H9 (cell line): ENCODE measurements around the gene PARD6G. TPM values are rescaled to one million over a fixed set of nuclear protein-coding genes. Genes with fewer than 3 reads are reported as not detected.
"Not testable (repeated sequence)": the region's sequence is repeated elsewhere in the genome, so short reads cannot be mapped to it uniquely, and the experiment has no call there.

Experiments used
- DNase-seq: peaks from one replicate; pipeline ENCODE4 v3.0.0-alpha.2; 2017
- H2AFZ ChIP-seq: one replicate; pipeline ENCODE4 v1.6.1; 2013; ENCODE audit warnings: mild to moderate bottlenecking, low read length, control low read depth, moderate library complexity
- H2AK5ac ChIP-seq: 2 replicates; pipeline ENCODE4 v1.6.1; 2013; ENCODE audit warnings: low read length, control low read depth, mixed read lengths; ENCODE audit not compliant: insufficient read length
- H2BK120ac ChIP-seq: one replicate; pipeline ENCODE4 v1.6.1; 2013; ENCODE audit warnings: low read depth, mild to moderate bottlenecking, low read length, control low read depth, inconsistent platforms; ENCODE audit not compliant: poor library complexity, severe bottlenecking
- H2BK12ac ChIP-seq: 2 replicates; pipeline ENCODE4 v1.6.1; 2013; ENCODE audit warnings: low read length, control low read depth, mixed read lengths, low read depth; ENCODE audit not compliant: insufficient read length
- H2BK15ac ChIP-seq: 2 replicates; pipeline ENCODE4 v1.6.1; 2013; ENCODE audit warnings: low read depth, low read length, control low read depth
- H2BK20ac ChIP-seq: one replicate; pipeline ENCODE4 v1.6.1; 2013; ENCODE audit warnings: low read depth, mild to moderate bottlenecking, low read length, control low read depth, inconsistent platforms; ENCODE audit not compliant: poor library complexity, severe bottlenecking
- H2BK5ac ChIP-seq: 2 replicates; pipeline ENCODE4 v1.6.1; 2013; ENCODE audit warnings: low read length, control low read depth, mixed read lengths; ENCODE audit not compliant: insufficient read length
- H3K14ac ChIP-seq: 2 replicates; pipeline ENCODE4 v1.6.1; 2013; ENCODE audit warnings: low read length, control low read depth; ENCODE audit not compliant: insufficient read depth
- H3K18ac ChIP-seq: 2 replicates; pipeline ENCODE4 v1.6.1; 2013; ENCODE audit warnings: low read depth, mild to moderate bottlenecking, mixed read lengths, low read length, control low read depth; ENCODE audit not compliant: insufficient read length
- H3K23ac ChIP-seq: 2 replicates; pipeline ENCODE4 v1.6.1; 2013; ENCODE audit warnings: low read length, control low read depth, mixed read lengths, low read depth; ENCODE audit not compliant: insufficient read length
- H3K23me2 ChIP-seq: 2 replicates; pipeline ENCODE4 v1.6.1; 2013; ENCODE audit warnings: low read depth, mild to moderate bottlenecking, mixed read lengths, low read length, control low read depth; ENCODE audit not compliant: insufficient read length, poor library complexity, severe bottlenecking
- H3K27ac ChIP-seq: 2 replicates; pipeline ENCODE4 v1.5.1; 2013; ENCODE audit warnings: low read length, control low read depth, mixed read lengths, low read depth; ENCODE audit not compliant: insufficient read length
- H3K27me3 ChIP-seq: 2 replicates; pipeline ENCODE4 v1.6.1; 2013; ENCODE audit warnings: low read length, control low read depth, inconsistent platforms; ENCODE audit not compliant: insufficient read depth
- H3K4ac ChIP-seq: 2 replicates; pipeline ENCODE4 v1.6.1; 2013; ENCODE audit warnings: low read depth, mild to moderate bottlenecking, control low read depth, inconsistent platforms, low read length, moderate library complexity
- H3K4me1 ChIP-seq: 2 replicates; pipeline ENCODE4 v1.6.1; 2013; ENCODE audit warnings: low read length, control low read depth, inconsistent platforms; ENCODE audit not compliant: insufficient read depth
- H3K4me2 ChIP-seq: 2 replicates; pipeline ENCODE4 v1.6.1; 2013; ENCODE audit warnings: low read length, control low read depth, mixed read lengths; ENCODE audit not compliant: insufficient read length, insufficient read depth
- H3K56ac ChIP-seq: 2 replicates; pipeline ENCODE4 v1.6.1; 2013; ENCODE audit warnings: low read depth, mild to moderate bottlenecking, mixed read lengths, low read length, control low read depth; ENCODE audit not compliant: insufficient read length
- H3K79me1 ChIP-seq: 2 replicates; pipeline ENCODE4 v1.6.1; 2013; ENCODE audit warnings: low read depth, mild to moderate bottlenecking, moderate library complexity, low read length, control low read depth, inconsistent platforms; ENCODE audit not compliant: insufficient read depth, poor library complexity, severe bottlenecking
- H3K79me2 ChIP-seq: 2 replicates; pipeline ENCODE4 v1.6.1; 2013; ENCODE audit warnings: low read length, control low read depth, inconsistent platforms; ENCODE audit not compliant: insufficient read depth
- H3K9ac ChIP-seq: 2 replicates; pipeline ENCODE4 v1.6.1; 2013; ENCODE audit warnings: low read length, control low read depth, mixed read lengths; ENCODE audit not compliant: insufficient read length; ENCODE audit errors: extremely low read depth
- H3K9me3 ChIP-seq: one replicate; pipeline ENCODE4 v1.6.1; 2013; ENCODE audit warnings: low read depth, low read length, inconsistent platforms; ENCODE audit not compliant: control insufficient read depth
- H3T11ph ChIP-seq: one replicate; pipeline ENCODE4 v1.6.1; 2013; ENCODE audit warnings: mild to moderate bottlenecking, low read length, control low read depth, inconsistent platforms
- H4K20me1 ChIP-seq: one replicate; pipeline ENCODE4 v1.6.1; 2013; ENCODE audit not compliant: control insufficient read depth, insufficient read length, insufficient read depth
- H4K5ac ChIP-seq: 2 replicates; pipeline ENCODE4 v1.6.1; 2013; ENCODE audit warnings: low read depth, mild to moderate bottlenecking, mixed read lengths, low read length, control low read depth; ENCODE audit not compliant: insufficient read length
- H4K8ac ChIP-seq: replicated peaks from 2 replicates; pipeline ENCODE4 v1.6.1; 2013; ENCODE audit warnings: low read length, control low read depth, mixed read lengths, low read depth; ENCODE audit not compliant: insufficient read length
- H4K91ac ChIP-seq: 2 replicates; pipeline ENCODE4 v1.6.1; 2013; ENCODE audit warnings: low read depth, mild to moderate bottlenecking, moderate library complexity, mixed read lengths, low read length, control low read depth; ENCODE audit not compliant: insufficient read length
- H3K27ac Mint-ChIP-seq, 3 experiments: 2 replicates in 2 of 3; 3 replicates in 1 of 3; pipeline ENCODE4 v1.8.0; 2020 to 2021; ENCODE audit warnings: mixed read lengths in 3 of 3, mild to moderate bottlenecking in 1 of 3, moderate library complexity in 1 of 3
- H3K27me3 Mint-ChIP-seq: 2 replicates; pipeline ENCODE4 v1.8.0; 2021; ENCODE audit warnings: low read depth, mild to moderate bottlenecking, moderate library complexity, mixed read lengths
- H3K36me3 Mint-ChIP-seq, 3 experiments: 2 replicates in 2 of 3; 3 replicates in 1 of 3; pipeline ENCODE4 v1.8.0; 2020 to 2021; ENCODE audit warnings: low read depth in 3 of 3, mixed read lengths in 3 of 3; ENCODE audit not compliant: insufficient read depth in 1 of 3
- H3K4me1 Mint-ChIP-seq, 2 experiments: 2 replicates each; pipeline ENCODE4 v1.8.0; 2020; ENCODE audit warnings: mixed read lengths in 2 of 2
- H3K4me3 Mint-ChIP-seq, 2 experiments: 2 replicates in 1 of 2; 3 replicates in 1 of 2; pipeline ENCODE4 v1.8.0; 2020 to 2021; ENCODE audit warnings: mild to moderate bottlenecking in 2 of 2, mixed read lengths in 2 of 2, moderate library complexity in 1 of 2
- H3K9me3 Mint-ChIP-seq, 2 experiments: 2 replicates in 1 of 2; 3 replicates in 1 of 2; pipeline ENCODE4 v1.8.0; 2020; ENCODE audit warnings: mild to moderate bottlenecking in 2 of 2, mixed read lengths in 2 of 2, moderate library complexity in 1 of 2
- CTCF ChIP-seq: fragments of 200-600 bp; sonication (generic); conservative IDR thresholded peaks from 3 replicates; pipeline ENCODE4 v1.8.0; 2021; ENCODE audit warnings: antibody characterized with exemption, mild to moderate bottlenecking
- WGBS: extraction: QIAGEN DNeasy Blood & Tissue Kit; methylation state at CpG from one replicate; pipeline ENCODE4 v1.1.7; 2013; ENCODE audit warnings: missing lambda C conversion rate, low lambda C conversion rate, mixed read lengths; ENCODE audit not compliant: insufficient read length; ENCODE audit errors: extremely low coverage; 5-methylcytosine and 5-hydroxymethylcytosine counted together
- total RNA-seq: library from RNA; stranded (reverse); gene quantifications from 2 replicates; pipeline ENCODE4 v1.2.1, GENCODE V29; 2021

Gene PARD6G
- total RNA-seq, 1 experiment from 2014 or later: 11.2 TPM

GRCh38 chr18:80262241-80263033 is 15.1 kb upstream of the PARD6G start:
- not testable (repeated sequence) for H3K27me3 Mint-ChIP-seq

More at GRCh38 chr18:80262241-80263033, 15.1 kb upstream of the PARD6G start:
- H3K27me3 ChIP-seq, H3K79me2 ChIP-seq, H4K8ac ChIP-seq, H3T11ph ChIP-seq, H2BK120ac ChIP-seq, H3K14ac ChIP-seq, H2BK15ac ChIP-seq, H2AK5ac ChIP-seq, H3K4me1 ChIP-seq, H3K23ac ChIP-seq, H3K27ac ChIP-seq, H3K27ac Mint-ChIP-seq, H2BK12ac ChIP-seq, H2BK5ac ChIP-seq, H3K4me1 Mint-ChIP-seq, H3K36me3 Mint-ChIP-seq, H3K23me2 ChIP-seq, H3K4ac ChIP-seq, H2BK20ac ChIP-seq, H4K20me1 ChIP-seq, H2AFZ ChIP-seq, H3K79me1 ChIP-seq, H4K5ac ChIP-seq, H4K91ac ChIP-seq, H3K9me3 ChIP-seq, H3K18ac ChIP-seq, H3K4me3 Mint-ChIP-seq, H3K56ac ChIP-seq: not testable (repeated sequence)
- WGBS: no CpG with 5 or more reads among the region's 91 CpGs
- H3K9ac ChIP-seq: peak overlapping the region; percentile 19
- peak overlapping the region; percentile 18 for H3K4me2 ChIP-seq
- H3K9me3 Mint-ChIP-seq: peaks cover 12 to 19% of the 10 kb centered on the region in 2 experiments
- TF ChIP-seq CTCF: peak; percentile 76
- peak; percentile 73 for DNase-seq
